HepG2 (cell line): ENCODE results near the gene LCAT. TPM values are rescaled to one million over a fixed set of nuclear protein-coding genes. Genes with fewer than 3 reads are reported as not detected.

Source experiments
- EED ChIP-seq: sonication (generic); formaldehyde crosslinking; IDR thresholded peaks from 2 replicates; pipeline ENCODE4 v1.5.0; 2020; ENCODE audit warnings: mild to moderate bottlenecking, missing genetic modification reagents
- EP300 ChIP-seq, 3 experiments: sonication (generic) in 1 of 3; formaldehyde crosslinking in 1 of 3; IDR thresholded peaks; 2 replicates each; pipeline versions ENCODE4 v1.5.1 to v1.6.1; 2011 to 2020; ENCODE audit warnings: low read depth in 2 of 3, low read length in 2 of 3, borderline replicate concordance in 1 of 3, improper control_type of control experiment in 1 of 3, mild to moderate bottlenecking in 1 of 3, missing genetic modification reagents in 1 of 3, moderate library complexity in 1 of 3
- EZH2 ChIP-seq: conservative IDR thresholded peaks from 2 replicates; pipeline ENCODE4 v1.6.1; 2012; ENCODE audit warnings: mild to moderate bottlenecking, low read depth, low read length, moderate library complexity
- FOXK1 ChIP-seq: sonication (generic); formaldehyde crosslinking; IDR thresholded peaks from 2 replicates; pipeline ENCODE4 v1.4.0; 2020; ENCODE audit warnings: low read depth, missing genetic modification reagents, borderline replicate concordance
- LCORL ChIP-seq, 2 experiments: fragments of 450-650 bp in 1 of 2; sonication (generic) in 1 of 2; formaldehyde crosslinking in 1 of 2; IDR thresholded peaks; 2 replicates each; pipeline versions ENCODE4 v1.5.0 to v1.6.1; 2017 to 2020; ENCODE audit warnings: antibody characterized with exemption in 1 of 2, missing genetic modification reagents in 1 of 2
- NFKBIZ ChIP-seq: IDR thresholded peaks from 2 replicates; pipeline ENCODE4 v1.6.1; 2018; ENCODE audit warnings: missing genetic modification reagents, missing compliant biosample characterization
- ONECUT2 ChIP-seq: sonication (generic); formaldehyde crosslinking; IDR thresholded peaks from 2 replicates; pipeline ENCODE4 v1.4.0; 2020; ENCODE audit warnings: missing genetic modification reagents
- RARG ChIP-seq: sonication (generic); formaldehyde crosslinking; IDR thresholded peaks from 2 replicates; pipeline ENCODE4 v1.4.0; 2020; ENCODE audit warnings: low read depth, mild to moderate bottlenecking, missing genetic modification reagents
- THAP11 ChIP-seq: IDR thresholded peaks from 2 replicates; pipeline ENCODE4 v1.6.1; 2016; ENCODE audit warnings: missing biosample characterization, missing genetic modification reagents
- ZBED4 ChIP-seq: sonication (generic); formaldehyde crosslinking; IDR thresholded peaks from 2 replicates; pipeline ENCODE4 v1.4.0; 2020; ENCODE audit warnings: missing genetic modification reagents, borderline replicate concordance
- ZBTB46 ChIP-seq: sonication (generic); formaldehyde crosslinking; IDR thresholded peaks from 2 replicates; pipeline ENCODE4 v1.4.0; 2020; ENCODE audit warnings: mild to moderate bottlenecking, missing genetic modification reagents, borderline replicate concordance
- ZNF280D ChIP-seq: sonication (generic); formaldehyde crosslinking; IDR thresholded peaks from 2 replicates; pipeline ENCODE4 v1.5.1; 2020; ENCODE audit warnings: mild to moderate bottlenecking, missing genetic modification reagents
- ZNF431 ChIP-seq: sonication (generic); formaldehyde crosslinking; IDR thresholded peaks from 2 replicates; pipeline ENCODE4 v1.9.0; 2022; ENCODE audit warnings: missing genetic modification reagents, low read depth, mild to moderate bottlenecking, borderline replicate concordance
- ZNF549 ChIP-seq: sonication (generic); formaldehyde crosslinking; IDR thresholded peaks from 2 replicates; pipeline ENCODE4 v1.5.0; 2020; ENCODE audit warnings: missing genetic modification reagents
- ZNF552 ChIP-seq: sonication (generic); formaldehyde crosslinking; IDR thresholded peaks from 2 replicates; pipeline ENCODE4 v1.9.0; 2022; ENCODE audit warnings: missing genetic modification reagents, mild to moderate bottlenecking, borderline replicate concordance
- ZNF569 ChIP-seq: sonication (generic); formaldehyde crosslinking; IDR thresholded peaks from 2 replicates; pipeline ENCODE4 v1.5.0; 2020; ENCODE audit warnings: mild to moderate bottlenecking, missing genetic modification reagents, moderate library complexity, borderline replicate concordance
- ZNF703 ChIP-seq: sonication (generic); formaldehyde crosslinking; IDR thresholded peaks from 2 replicates; pipeline ENCODE4 v1.5.1; 2020; ENCODE audit warnings: missing genetic modification reagents, mild to moderate bottlenecking, moderate library complexity, borderline replicate concordance
- polyA plus RNA-seq, 8 experiments: library from polyadenylated mRNA; depleted of rRNA in 3 of 8; stranded (reverse) in 7 of 8; unstranded in 1 of 8; fragments of >200 nt; fragmentation: Illumina TruSeq in 4 of 8; extraction: Trizol in 4 of 8; gene quantifications; 2 replicates each; pipeline versions ENCODE4 v1.2.1 to v1.2.3, GENCODE V29; 2011 to 2016; ENCODE audit warnings: low read depth in 4 of 8, missing spikeins in 1 of 8, mixed read lengths in 1 of 8; ENCODE audit not compliant: insufficient read depth in 1 of 8
- total RNA-seq, 5 experiments: library from RNA; depleted of rRNA; stranded (reverse); fragments of >200 nt; fragmentation: Illumina TruSeq; extraction: Trizol; gene quantifications; 2 replicates each; pipeline ENCODE4 v1.2.3, GENCODE V29; 2016; ENCODE audit warnings: low read depth in 1 of 5

LCAT gene
- total and polyA plus RNA-seq, 2 of the 13 experiments (the other 11 are each of a cell fraction or from before 2014, with no cell fraction given): 36.1 to 38.9 TPM

- no peak for TF ChIP-seq EP300 (IDR thresholded peaks at IDR 0.05; ENCODE audit: low read depth in 2 of 2, low read length in 2 of 2)
- TF ChIP-seq EP300 (CRISPR knock-in tag; IDR thresholded peaks at IDR 0.05; ENCODE audit: borderline replicate concordance): no peak
- TF ChIP-seq FOXK1 (CRISPR knock-in tag): peak; percentile 83; the same call in 1 of the 2 replicates
- no peak for TF ChIP-seq ZBTB46 (CRISPR knock-in tag)
- peak; percentile 86 for TF ChIP-seq EED
- no peak for TF ChIP-seq EZH2
- TF ChIP-seq RARG (CRISPR knock-in tag): no peak
- no peak for TF ChIP-seq ZNF569 (CRISPR knock-in tag)
- peak; percentile 83; the same call in 1 of the 2 replicates for TF ChIP-seq ZNF703 (CRISPR knock-in tag)
- TF ChIP-seq ZBED4: no peak
- no peak for TF ChIP-seq ZNF549
- TF ChIP-seq NFKBIZ (CRISPR knock-in tag): no peak
- no peak for TF ChIP-seq ZNF280D (CRISPR knock-in tag)
- peak; percentile 77 for TF ChIP-seq THAP11 (CRISPR knock-in tag)
- TF ChIP-seq LCORL (IDR thresholded peaks at IDR 0.05): peak; percentile 21; the same call in 1 of the 2 replicates
- TF ChIP-seq LCORL (CRISPR knock-in tag; IDR thresholded peaks at IDR 0.05): no peak
- TF ChIP-seq ZNF552 (CRISPR knock-in tag): 0 out of 2 replicates have a peak, but pooled peaks have one; percentile 24
- TF ChIP-seq ZNF431 (CRISPR knock-in tag): no peak
- no peak for TF ChIP-seq ONECUT2
These were observed 50.8 kb downstream of the LCAT start, which contains the start of gene PSKH1 (continued) for GRCh38 chr16:67892899-67893742.
